K562 (cell line): ENCODE results near the gene REEP6.

Source experiments
- KDM4B ChIP-seq, 2 experiments: fragments of 450-650 bp in 1 of 2; sonication (generic) in 1 of 2; IDR thresholded peaks; 2 replicates each; pipeline ENCODE4 v1.6.1; 2016 to 2017; ENCODE audit warnings: borderline replicate concordance in 2 of 2, antibody characterized with exemption in 1 of 2, low read depth in 1 of 2, mild to moderate bottlenecking in 1 of 2
- TF ChIP-seq, protein P1 (sequence below), 3 experiments: IDR thresholded peaks in 2 of 3; conservative IDR thresholded peaks in 1 of 3; 2 replicates each; pipeline ENCODE4 v1.5.1; 2011 to 2012; ENCODE audit warnings: low read length in 3 of 3, mild to moderate bottlenecking in 3 of 3, control low read depth in 2 of 3, improper control_type of control experiment in 1 of 3, inconsistent platforms in 1 of 3, low read depth in 1 of 3, mixed read lengths in 1 of 3, moderate library complexity in 1 of 3; ENCODE audit not compliant: insufficient read depth in 2 of 3

GRCh38 chr19:1524972-1525325, 34.0 kb downstream of the REEP6 start:
- no peak for TF ChIP-seq KDM4B (IDR thresholded peaks at IDR 0.05; ENCODE audit: borderline replicate concordance in 2 of 2, low read depth in 1 of 2)
- TF ChIP-seq, protein P1, sequence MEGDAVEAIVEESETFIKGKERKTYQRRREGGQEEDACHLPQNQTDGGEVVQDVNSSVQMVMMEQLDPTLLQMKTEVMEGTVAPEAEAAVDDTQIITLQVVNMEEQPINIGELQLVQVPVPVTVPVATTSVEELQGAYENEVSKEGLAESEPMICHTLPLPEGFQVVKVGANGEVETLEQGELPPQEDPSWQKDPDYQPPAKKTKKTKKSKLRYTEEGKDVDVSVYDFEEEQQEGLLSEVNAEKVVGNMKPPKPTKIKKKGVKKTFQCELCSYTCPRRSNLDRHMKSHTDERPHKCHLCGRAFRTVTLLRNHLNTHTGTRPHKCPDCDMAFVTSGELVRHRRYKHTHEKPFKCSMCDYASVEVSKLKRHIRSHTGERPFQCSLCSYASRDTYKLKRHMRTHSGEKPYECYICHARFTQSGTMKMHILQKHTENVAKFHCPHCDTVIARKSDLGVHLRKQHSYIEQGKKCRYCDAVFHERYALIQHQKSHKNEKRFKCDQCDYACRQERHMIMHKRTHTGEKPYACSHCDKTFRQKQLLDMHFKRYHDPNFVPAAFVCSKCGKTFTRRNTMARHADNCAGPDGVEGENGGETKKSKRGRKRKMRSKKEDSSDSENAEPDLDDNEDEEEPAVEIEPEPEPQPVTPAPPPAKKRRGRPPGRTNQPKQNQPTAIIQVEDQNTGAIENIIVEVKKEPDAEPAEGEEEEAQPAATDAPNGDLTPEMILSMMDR (IDR thresholded peaks at IDR 0.05 in 2 of 3, conservative IDR thresholded peaks at IDR 0.05 in 1 of 3; ENCODE audit: insufficient read depth in 2 of 3, low read depth in 1 of 3, low read length in 3 of 3) = no peak
